GM19468 (cell line): ENCODE data around the gene ATF2.
"Not testable (repeated sequence)": the region's sequence is repeated elsewhere in the genome, so short reads cannot be mapped to it uniquely, and the experiment has no call there.

Experiments used
- ATAC-seq: cut with Tn5 transposase; IDR thresholded peaks from one replicate; pipeline ENCODE4 v1.9.1; 2021; ENCODE audit warnings: mild to moderate bottlenecking, moderate library complexity, moderate number of reproducible peaks; ENCODE audit not compliant: unreplicated experiment; ENCODE audit errors: extremely low read depth

ATF2 gene

GRCh38 chr2:175103191-175103590 is 64.8 kb downstream of the ATF2 start:
- no peak for ATAC-seq

- ATAC-seq = no peak
Observed at GRCh38 chr2:175101514-175101913, 66.5 kb downstream of the ATF2 start.

GRCh38 chr2:175097297-175097696 is 70.7 kb downstream of the ATF2 start:
- no peak for ATAC-seq

GRCh38 chr2:175084117-175084516 is 83.9 kb downstream of the ATF2 start:
- ATAC-seq = not testable (repeated sequence)

- ATAC-seq = no peak
Observed at GRCh38 chr2:175080479-175080878, 87.5 kb downstream of the ATF2 start.

- no peak for ATAC-seq
Observed at GRCh38 chr2:175076272-175076671, 91.7 kb downstream of the ATF2 start.

GRCh38 chr2:175074478-175074877 is 93.5 kb downstream of the ATF2 start:
- no peak for ATAC-seq

- ATAC-seq = no peak
Observed at GRCh38 chr2:175068534-175068933, 99.5 kb downstream of the ATF2 start.

- ATAC-seq = no peak
Observed at GRCh38 chr2:175066411-175066810, 101.6 kb downstream of the ATF2 start.

- ATAC-seq = no peak
Observed at GRCh38 chr2:175064797-175065196, 103.2 kb downstream of the ATF2 start.

- no peak for ATAC-seq
Observed at GRCh38 chr2:175063741-175064140, 104.3 kb downstream of the ATF2 start.

GRCh38 chr2:175062787-175063585 is 105.0 kb downstream of the ATF2 start:
- no peak for ATAC-seq

- ATAC-seq = no peak
Observed at GRCh38 chr2:175057078-175057685, 110.8 kb downstream of the ATF2 start.

- ATAC-seq = no peak
Observed at GRCh38 chr2:175055993-175056392, 112.0 kb downstream of the ATF2 start.

- no peak for ATAC-seq
Observed at GRCh38 chr2:175054340-175054739, 113.7 kb downstream of the ATF2 start.

- ATAC-seq = no peak
Observed at GRCh38 chr2:175049661-175050060, 118.3 kb downstream of the ATF2 start.

- no peak for ATAC-seq
Observed at GRCh38 chr2:175048275-175048674, 119.7 kb downstream of the ATF2 start.

GRCh38 chr2:175039490-175039889 is 128.5 kb downstream of the ATF2 start:
- no peak for ATAC-seq

GRCh38 chr2:175039031-175039430 is 129.0 kb downstream of the ATF2 start:
- no peak for ATAC-seq

GRCh38 chr2:175037941-175038340 is 130.1 kb downstream of the ATF2 start:
- no peak for ATAC-seq

- ATAC-seq = no peak
Observed at GRCh38 chr2:175036582-175037018, 131.4 kb downstream of the ATF2 start.

GRCh38 chr2:175035806-175036205 is 132.2 kb downstream of the ATF2 start:
- no peak for ATAC-seq
